CD4-positive, alpha-beta T cell (primary cell): Measurements from ENCODE around the gene THOP1. TPM values are rescaled to one million over a fixed set of nuclear protein-coding genes. Genes with fewer than 3 reads are reported as not detected.

Experiments
- ATAC-seq: fragments of 200-7000 bp; cut with Tn5 transposase; one replicate; pipeline ENCODE4 v1.10.0; 2022; ENCODE audit warnings: mild to moderate bottlenecking; ENCODE audit not compliant: poor library complexity
- CTCF ChIA-PET: fragments of 350-600 bp; sonication (Branson Sonifier 250); formaldehyde crosslinking; loops from one replicate; lab custom pipeline; 2021; ENCODE audit warnings: antibody characterized with exemption, inconsistent platforms; lab: Charles Lee
- POLR2A ChIA-PET: fragments of 350-600 bp; sonication (Branson Sonifier 250); formaldehyde crosslinking; loops from one replicate; lab custom pipeline; 2021; ENCODE audit warnings: antibody characterized with exemption, inconsistent platforms; lab: Charles Lee
- DNase-seq, 14 experiments: peaks; one replicate each; pipeline ENCODE4 v3.0.0-alpha.2; 2013 to 2020; ENCODE audit warnings: mixed read lengths in 2 of 14
- H3K27ac ChIP-seq, 2 donors: one replicate each; pipeline versions ENCODE4 v1.5.1 to v1.7.0; 2013; ENCODE audit warnings: low read length in 2 of 2, low read depth in 1 of 2, mild to moderate bottlenecking in 1 of 2
- H3K27me3 ChIP-seq, 2 experiments: 1 replicate in 1 of 2; 2 replicates in 1 of 2; pipeline versions ENCODE4 v1.6.1 to v1.7.0; 2013; ENCODE audit warnings: low read length in 2 of 2, control low read depth in 1 of 2, mild to moderate bottlenecking in 1 of 2, moderate library complexity in 1 of 2; ENCODE audit not compliant: insufficient read depth in 2 of 2, control insufficient read depth in 1 of 2
- H3K36me3 ChIP-seq: one replicate; pipeline ENCODE4 v1.6.1; 2013; ENCODE audit warnings: low read length, control low read depth; ENCODE audit not compliant: insufficient read depth
- H3K4me1 ChIP-seq: one replicate; pipeline ENCODE4 v1.6.1; 2013; ENCODE audit warnings: low read length, control low read depth; ENCODE audit not compliant: insufficient read depth
- H3K4me3 ChIP-seq: one replicate; pipeline ENCODE4 v1.5.1; 2013; ENCODE audit warnings: mild to moderate bottlenecking, low read length, moderate library complexity
- H3K9me3 ChIP-seq, 2 experiments: 1 replicate in 1 of 2; 2 replicates in 1 of 2; pipeline versions ENCODE4 v1.6.1 to v1.7.0; 2013; ENCODE audit warnings: low read length in 2 of 2, mild to moderate bottlenecking in 2 of 2, control low read depth in 1 of 2, moderate library complexity in 1 of 2; ENCODE audit not compliant: control insufficient read depth in 1 of 2, insufficient read depth in 1 of 2
- H3K27ac Mint-ChIP-seq: one replicate; pipeline ENCODE4 v1.8.0; 2020; ENCODE audit warnings: mixed read lengths
- H3K27me3 Mint-ChIP-seq: one replicate; pipeline ENCODE4 v1.8.0; 2021; ENCODE audit warnings: mixed read lengths
- H3K36me3 Mint-ChIP-seq: one replicate; pipeline ENCODE4 v1.8.0; 2021; ENCODE audit warnings: low read depth, mixed read lengths
- H3K4me1 Mint-ChIP-seq: one replicate; pipeline ENCODE4 v1.8.0; 2021; ENCODE audit warnings: low read depth, mixed read lengths
- H3K4me3 Mint-ChIP-seq: one replicate; pipeline ENCODE4 v1.8.0; 2020; ENCODE audit warnings: mild to moderate bottlenecking, mixed read lengths
- H3K9me3 Mint-ChIP-seq: one replicate; pipeline ENCODE4 v1.8.0; 2020; ENCODE audit warnings: mixed read lengths
- CTCF ChIP-seq: fragments of 200-600 bp; IDR thresholded peaks from one replicate; pipeline ENCODE4 v1.8.0; 2022; ENCODE audit warnings: antibody characterized with exemption, mild to moderate bottlenecking
- intact Hi-C, 2 experiments: fragments of 100-400 bp; cut with DNase I in 1 of 2; cut with micrococcal nuclease in 1 of 2; formaldehyde crosslinking; loops; one replicate each; pipeline versions ENCODE4 v1.15.1 to v1.9.0; 2023 to 2025; cut with DNase I, micrococcal nuclease
- total RNA-seq, 174 experiments: library from RNA in 2 of 174; stranded (reverse) in 2 of 174; gene quantifications; one replicate each; pipeline ENCODE4 v1.2.3 and lab custom pipeline; 2021 to 2026

Gene THOP1
- total RNA-seq, 2 experiments from 2014 or later = 26.6 to 27.3 TPM

GRCh38 chr19:2854849-2855248, 69.5 kb downstream of the THOP1 start:
- H3K36me3 ChIP-seq = peaks cover 32% of the 10 kb centered on the region
- peaks cover 43% of the 10 kb centered on the region for H3K4me1 ChIP-seq
- H3K27me3 ChIP-seq = no peaks in the 10 kb centered on the region
- Mint-ChIP-seq H3K27me3 (no peaks in the 10 kb centered on the region), H3K4me1 (peaks cover 41% of the 10 kb centered on the region), H3K9me3 (peaks cover 23% of the 10 kb centered on the region), H3K36me3 (peaks cover 59% of the 10 kb centered on the region), H3K27ac (no peak overlapping the region), H3K4me3 (no peak overlapping the region)
- ChIA-PET CTCF (interaction anchor here (1.1 kb wide), 1 partner anchor 14 kb away, joined by 3 read pairs; the partner anchor contains the start of gene ZNF555), POLR2A (interaction anchor here (1.2 kb wide), 1 partner anchor 14 kb away, joined by 4 read pairs; the partner anchor contains the start of gene ZNF555)
- DNase-seq = no peak
- H3K27ac ChIP-seq = no peak overlapping the region
- intact Hi-C loops = no loop called here
- peaks cover 23 to 38% of the 10 kb centered on the region in 2 experiments for H3K9me3 ChIP-seq
- TF ChIP-seq CTCF = no peak
- ATAC-seq = no peak
- no peak overlapping the region for H3K4me3 ChIP-seq

GRCh38 chr19:2856457-2857050, 71.3 kb downstream of the THOP1 start:
- ChIA-PET POLR2A (interaction anchor here (2.4 kb wide), 1 partner anchor 15 kb away, joined by 12 read pairs; the partner anchor contains the start of gene ZNF555), CTCF (interaction anchor here (0.9 to 1.1 kb wide), 2 partner anchors 15 to 18 kb away, joined by 3 to 4 read pairs; partner anchors contain the start of gene ZNF555)
- H3K27me3 ChIP-seq = no peaks in the 10 kb centered on the region
- Mint-ChIP-seq H3K4me3 (peak overlapping the region; percentile 61), H3K27me3 (no peaks in the 10 kb centered on the region), H3K4me1 (peaks cover 32% of the 10 kb centered on the region), H3K9me3 (peaks cover 23% of the 10 kb centered on the region), H3K27ac (peak overlapping the region; percentile 57), H3K36me3 (peaks cover 42% of the 10 kb centered on the region)
- no peak for TF ChIP-seq CTCF
- ATAC-seq = peak; percentile 88
- H3K27ac ChIP-seq = peak overlapping the region in 1 of 2 donors; percentile 23
- intact Hi-C loops = loop anchor here in 1 of 2 experiments (1.0 kb wide), 1 partner anchor 15 kb away; the partner anchor contains the start of gene ZNF555
- H3K4me3 ChIP-seq = no peak overlapping the region
- peaks cover 18 to 23% of the 10 kb centered on the region in 2 experiments for H3K9me3 ChIP-seq
- H3K4me1 ChIP-seq = peaks cover 35% of the 10 kb centered on the region
- peaks cover 23% of the 10 kb centered on the region for H3K36me3 ChIP-seq
- DNase-seq = peak in 4 of 14 experiments; percentile 13 to 82 (median 74)

GRCh38 chr19:2858864-2859263, 73.6 kb downstream of the THOP1 start:
- Histone ChIP-seq H3K4me3 (no peak overlapping the region), H3K27me3 (no peaks in the 10 kb centered on the region), H3K27ac (no peak overlapping the region), H3K9me3 (peaks cover under 1 to 18% of the 10 kb centered on the region in 2 experiments), H3K36me3 (no peaks in the 10 kb centered on the region), H3K4me1 (peaks cover 35% of the 10 kb centered on the region)
- peaks cover 19% of the 10 kb centered on the region for H3K36me3 Mint-ChIP-seq
- intact Hi-C loops = no loop called here
- CTCF ChIA-PET = no interaction called here
- H3K9me3 Mint-ChIP-seq = peaks cover 12% of the 10 kb centered on the region
- POLR2A ChIA-PET = no interaction called here
- ATAC-seq (no peak), DNase-seq (no peak)
- no peaks in the 10 kb centered on the region for H3K27me3 Mint-ChIP-seq
- TF ChIP-seq CTCF = no peak
- H3K27ac Mint-ChIP-seq = no peak overlapping the region
- H3K4me1 Mint-ChIP-seq = peaks cover 32% of the 10 kb centered on the region
- H3K4me3 Mint-ChIP-seq = no peak overlapping the region
